SK-N-SH treated with all-trans-retinoic acid at 6 μM for 48 hours (cell line): ENCODE measurements around the gene ANGPT4.

Experiments used
- ATAC-seq: fragments of 200-7000 bp; cut with Tn5 transposase; 3 replicates; pipeline ENCODE4 v1.9.1; 2020; ENCODE audit warnings: mild to moderate bottlenecking, moderate library complexity
- ARNTL ChIP-seq: fragments of 450-650 bp; formaldehyde crosslinking; IDR thresholded peaks from 2 replicates; pipeline ENCODE4 v1.5.0; 2020; ENCODE audit warnings: low read depth, mild to moderate bottlenecking, moderate library complexity, borderline replicate concordance
- BACH2 ChIP-seq: fragments of 250-450 bp; sonication (Bioruptor Pico); IDR thresholded peaks from 2 replicates; pipeline ENCODE4 v1.9.0; 2021; ENCODE audit warnings: mild to moderate bottlenecking, borderline replicate concordance
- CREB5 ChIP-seq: fragments of 250-450 bp; sonication (Bioruptor Pico); IDR thresholded peaks from 2 replicates; pipeline ENCODE4 v1.5.1; 2020; ENCODE audit warnings: low read depth, mild to moderate bottlenecking, moderate library complexity
- CSDC2 ChIP-seq: fragments of 250-450 bp; sonication (Bioruptor Pico); IDR thresholded peaks from 2 replicates; pipeline ENCODE4 v1.5.0; 2020; ENCODE audit warnings: mild to moderate bottlenecking, moderate library complexity
- ESRRG ChIP-seq: fragments of 250-450 bp; sonication (Bioruptor Pico); IDR thresholded peaks from 2 replicates; pipeline ENCODE4 v1.6.1; 2021; ENCODE audit warnings: mild to moderate bottlenecking
- GLIS3 ChIP-seq: fragments of 250-450 bp; sonication (Bioruptor Pico); IDR thresholded peaks from 2 replicates; pipeline ENCODE4 v1.5.0; 2020; ENCODE audit warnings: mild to moderate bottlenecking, moderate library complexity
- ISL1 ChIP-seq: fragments of 250-450 bp; sonication (Bioruptor Pico); IDR thresholded peaks from 2 replicates; pipeline ENCODE4 v2.1.2; 2022; ENCODE audit warnings: mild to moderate bottlenecking, moderate library complexity
- OSR1 ChIP-seq: fragments of 250-450 bp; sonication (Bioruptor Pico); IDR thresholded peaks from 2 replicates; pipeline ENCODE4 v1.8.0; 2022; ENCODE audit warnings: moderate library complexity, mild to moderate bottlenecking, inconsistent platforms
- PPARA ChIP-seq: fragments of 250-450 bp; sonication (Bioruptor Pico); IDR thresholded peaks from 2 replicates; pipeline ENCODE4 v1.5.0; 2020; ENCODE audit warnings: mild to moderate bottlenecking, borderline replicate concordance
- RARB ChIP-seq: fragments of 250-450 bp; sonication (Bioruptor Pico); IDR thresholded peaks from 2 replicates; pipeline ENCODE4 v1.8.0; 2021; ENCODE audit warnings: mild to moderate bottlenecking, moderate library complexity
- SNAI2 ChIP-seq: fragments of 250-450 bp; sonication (Bioruptor Pico); IDR thresholded peaks from 2 replicates; pipeline ENCODE4 v1.5.0; 2020; ENCODE audit warnings: mild to moderate bottlenecking, moderate library complexity
- TCF4 ChIP-seq: fragments of 250-450 bp; sonication (Bioruptor Pico); IDR thresholded peaks from 2 replicates; pipeline ENCODE4 v1.8.0; 2021; ENCODE audit warnings: mild to moderate bottlenecking, moderate library complexity, borderline replicate concordance
- TOX ChIP-seq: fragments of 250-450 bp; sonication (Bioruptor Pico); IDR thresholded peaks from 2 replicates; pipeline ENCODE4 v1.8.0; 2021; ENCODE audit warnings: mild to moderate bottlenecking, moderate library complexity, borderline replicate concordance
- ZC3H10 ChIP-seq: fragments of 250-450 bp; sonication (Bioruptor Pico); IDR thresholded peaks from 2 replicates; pipeline ENCODE4 v1.5.1; 2021; ENCODE audit warnings: mild to moderate bottlenecking, moderate library complexity
- ZFP30 ChIP-seq: fragments of 450-650 bp; formaldehyde crosslinking; IDR thresholded peaks from 2 replicates; pipeline ENCODE4 v1.5.0; 2022; ENCODE audit warnings: mild to moderate bottlenecking, moderate library complexity
- ZNF565 ChIP-seq: fragments of 450-650 bp; formaldehyde crosslinking; conservative IDR thresholded peaks from 2 replicates; pipeline ENCODE4 v1.5.0; 2020; ENCODE audit warnings: low read depth, mild to moderate bottlenecking, moderate library complexity
- ZNF70 ChIP-seq: fragments of 450-650 bp; formaldehyde crosslinking; IDR thresholded peaks from 2 replicates; pipeline ENCODE4 v1.5.0; 2020; ENCODE audit warnings: mild to moderate bottlenecking, moderate library complexity
- ZNF8 ChIP-seq: fragments of 450-650 bp; formaldehyde crosslinking; IDR thresholded peaks from 2 replicates; pipeline ENCODE4 v1.5.0; 2020; ENCODE audit warnings: mild to moderate bottlenecking, moderate library complexity
- TF ChIP-seq, protein P1 (sequence below): fragments of 250-450 bp; sonication (Bioruptor Pico); IDR thresholded peaks from 2 replicates; pipeline ENCODE4 v1.8.0; 2021; ENCODE audit warnings: low read depth, mild to moderate bottlenecking, moderate library complexity, borderline replicate concordance
- TF ChIP-seq, protein P2 (sequence below): fragments of 250-450 bp; sonication (Bioruptor Pico); IDR thresholded peaks from 2 replicates; pipeline ENCODE4 v1.5.1; 2021; ENCODE audit warnings: mild to moderate bottlenecking, moderate library complexity

The ANGPT4 gene

DNA sequence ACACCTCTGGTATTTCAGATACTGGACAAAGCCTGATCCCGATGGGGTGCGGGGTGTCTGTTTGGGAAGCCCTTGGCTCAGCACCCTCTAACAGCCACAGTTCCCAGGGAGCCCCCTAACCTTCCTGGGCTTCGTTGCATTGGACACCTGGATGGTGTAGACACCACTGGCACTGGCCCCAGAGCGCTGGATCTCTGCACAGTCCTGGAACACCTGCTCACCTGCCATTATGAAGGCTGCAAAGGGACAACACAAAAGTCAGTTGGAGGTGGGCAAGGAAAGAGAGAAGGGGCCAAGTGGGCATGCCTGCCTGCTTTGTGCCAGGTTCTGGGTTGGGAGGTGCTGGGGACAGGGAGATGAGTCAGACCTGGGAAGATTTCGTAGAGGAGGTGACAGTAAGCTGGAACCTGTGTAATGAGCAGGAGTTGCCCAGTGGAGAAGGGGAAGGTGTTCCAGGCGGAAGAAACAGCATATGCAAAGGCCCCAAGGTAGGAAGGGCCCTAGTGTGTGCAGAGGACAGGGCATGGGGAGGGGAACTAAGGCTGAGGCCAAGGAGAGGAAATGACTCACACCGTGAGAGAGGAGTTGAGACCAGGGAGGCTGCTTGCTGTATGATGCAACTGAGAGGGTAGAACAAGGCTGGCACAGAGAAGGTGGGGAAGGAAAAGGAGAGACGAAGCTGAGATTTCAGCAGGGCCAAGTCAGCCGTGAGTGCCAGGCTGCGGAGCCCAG, 34.9 kb downstream of the ANGPT4 start:
- TF ChIP-seq ZNF70 (CRISPR knock-in tag) = no peak
- TF ChIP-seq PPARA (CRISPR knock-in tag) = no peak
- no peak for TF ChIP-seq ZFP30 (CRISPR knock-in tag)
- TF ChIP-seq TOX (CRISPR knock-in tag) = no peak
- no peak for TF ChIP-seq GLIS3
- TF ChIP-seq ZNF8 (CRISPR knock-in tag) = no peak
- no peak for TF ChIP-seq ESRRG (CRISPR knock-in tag)
- TF ChIP-seq, protein P1, sequence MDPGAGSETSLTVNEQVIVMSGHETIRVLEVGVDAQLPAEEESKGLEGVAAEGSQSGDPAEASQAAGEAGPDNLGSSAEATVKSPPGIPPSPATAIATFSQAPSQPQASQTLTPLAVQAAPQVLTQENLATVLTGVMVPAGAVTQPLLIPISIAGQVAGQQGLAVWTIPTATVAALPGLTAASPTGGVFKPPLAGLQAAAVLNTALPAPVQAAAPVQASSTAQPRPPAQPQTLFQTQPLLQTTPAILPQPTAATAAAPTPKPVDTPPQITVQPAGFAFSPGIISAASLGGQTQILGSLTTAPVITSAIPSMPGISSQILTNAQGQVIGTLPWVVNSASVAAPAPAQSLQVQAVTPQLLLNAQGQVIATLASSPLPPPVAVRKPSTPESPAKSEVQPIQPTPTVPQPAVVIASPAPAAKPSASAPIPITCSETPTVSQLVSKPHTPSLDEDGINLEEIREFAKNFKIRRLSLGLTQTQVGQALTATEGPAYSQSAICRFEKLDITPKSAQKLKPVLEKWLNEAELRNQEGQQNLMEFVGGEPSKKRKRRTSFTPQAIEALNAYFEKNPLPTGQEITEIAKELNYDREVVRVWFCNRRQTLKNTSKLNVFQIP (CRISPR knock-in tag) = no peak
- no peak for TF ChIP-seq BACH2 (CRISPR knock-in tag)
- peak; percentile 74 for ATAC-seq

DNA sequence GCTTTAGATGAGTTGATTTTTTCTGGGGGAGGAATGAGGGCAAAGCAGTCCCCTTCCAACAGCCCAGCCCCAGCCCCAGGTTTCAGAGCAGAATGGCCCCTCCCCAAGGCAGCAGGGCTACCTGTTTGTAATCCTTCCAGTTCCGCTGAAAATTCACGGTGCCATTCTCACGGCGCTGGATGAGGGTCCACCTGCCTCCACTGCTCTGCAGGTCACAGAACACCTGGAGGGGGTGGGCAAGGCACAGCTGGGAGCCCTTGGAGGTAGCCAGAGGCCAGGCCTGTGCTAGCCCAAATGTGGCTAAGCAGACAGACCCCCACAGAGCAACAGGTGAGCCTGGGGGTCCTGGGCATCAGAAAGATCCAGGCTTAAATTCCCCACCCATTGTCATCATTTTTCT, 36.5 kb downstream of the ANGPT4 start:
- no peak for ATAC-seq
- TF ChIP-seq ESRRG (CRISPR knock-in tag) = no peak
- TF ChIP-seq ZNF70 (CRISPR knock-in tag) = no peak
- TF ChIP-seq ZNF8 (CRISPR knock-in tag) = no peak

GRCh38 chr20:878511-879307, 37.4 kb downstream of the ANGPT4 start:
- no peak for TF ChIP-seq CSDC2
- no peak for TF ChIP-seq CREB5 (CRISPR knock-in tag)
- TF ChIP-seq, protein P2, sequence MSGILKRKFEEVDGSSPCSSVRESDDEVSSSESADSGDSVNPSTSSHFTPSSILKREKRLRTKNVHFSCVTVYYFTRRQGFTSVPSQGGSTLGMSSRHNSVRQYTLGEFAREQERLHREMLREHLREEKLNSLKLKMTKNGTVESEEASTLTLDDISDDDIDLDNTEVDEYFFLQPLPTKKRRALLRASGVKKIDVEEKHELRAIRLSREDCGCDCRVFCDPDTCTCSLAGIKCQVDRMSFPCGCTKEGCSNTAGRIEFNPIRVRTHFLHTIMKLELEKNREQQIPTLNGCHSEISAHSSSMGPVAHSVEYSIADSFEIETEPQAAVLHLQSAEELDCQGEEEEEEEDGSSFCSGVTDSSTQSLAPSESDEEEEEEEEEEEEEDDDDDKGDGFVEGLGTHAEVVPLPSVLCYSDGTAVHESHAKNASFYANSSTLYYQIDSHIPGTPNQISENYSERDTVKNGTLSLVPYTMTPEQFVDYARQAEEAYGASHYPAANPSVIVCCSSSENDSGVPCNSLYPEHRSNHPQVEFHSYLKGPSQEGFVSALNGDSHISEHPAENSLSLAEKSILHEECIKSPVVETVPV = no peak
- TF ChIP-seq ZC3H10 = no peak
- no peak for TF ChIP-seq SNAI2 (CRISPR knock-in tag)
- no peak for TF ChIP-seq ESRRG (CRISPR knock-in tag)
- no peak for TF ChIP-seq ZFP30 (CRISPR knock-in tag)
- TF ChIP-seq ZNF565 (CRISPR knock-in tag) = no peak
- TF ChIP-seq, protein P1 (CRISPR knock-in tag) = no peak
- TF ChIP-seq TCF4 (CRISPR knock-in tag) = no peak
- no peak for TF ChIP-seq ZNF8 (CRISPR knock-in tag)
- TF ChIP-seq RARB (CRISPR knock-in tag) = no peak
- TF ChIP-seq OSR1 (CRISPR knock-in tag) = no peak
- TF ChIP-seq ARNTL (CRISPR knock-in tag) = no peak
- ATAC-seq = no peak

DNA sequence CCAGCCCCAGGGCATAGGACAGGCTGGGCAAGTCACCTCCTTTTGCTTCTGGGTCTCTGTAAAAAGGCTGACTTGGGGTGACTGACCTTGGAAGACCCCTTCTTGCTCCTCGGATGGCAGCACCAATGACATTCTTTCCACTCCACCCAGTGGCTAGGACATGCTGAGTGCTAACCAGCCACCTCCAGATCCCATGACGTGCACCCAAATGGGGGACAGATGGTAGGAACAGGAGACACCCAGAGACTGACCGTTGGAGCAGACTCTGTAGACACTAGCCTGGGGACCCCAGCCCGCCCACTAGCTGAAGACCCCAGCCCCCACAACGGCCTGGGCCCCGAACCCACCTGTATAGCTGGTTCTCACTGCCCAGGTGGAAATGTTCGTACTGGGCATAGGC, 38.3 kb downstream of the ANGPT4 start:
- no peak for TF ChIP-seq ISL1 (CRISPR knock-in tag)
- TF ChIP-seq, protein P1 (CRISPR knock-in tag) = no peak
- no peak for ATAC-seq
